ENCODE measurements around the gene TRIM66.

GRCh38 chr11:8614497-8614896, 68.0 kb downstream of the TRIM66 start:
- no peak for TF ChIP-seq CTCF (IDR thresholded peaks at IDR 0.05)
- TF ChIP-seq POLR2A (IDR thresholded peaks at IDR 0.05): no peak

All from thyroid gland (tissue), 4 donors.